ENCODE data around the gene DCLK1.

Gene DCLK1

GRCh38 chr13:35767256-35767976 lies 363.8 kb downstream of the DCLK1 start:
- FAIRE-seq (no peak), DNase-seq (ENCODE audit: insufficient read length, low spot score) (no peak)

DNA sequence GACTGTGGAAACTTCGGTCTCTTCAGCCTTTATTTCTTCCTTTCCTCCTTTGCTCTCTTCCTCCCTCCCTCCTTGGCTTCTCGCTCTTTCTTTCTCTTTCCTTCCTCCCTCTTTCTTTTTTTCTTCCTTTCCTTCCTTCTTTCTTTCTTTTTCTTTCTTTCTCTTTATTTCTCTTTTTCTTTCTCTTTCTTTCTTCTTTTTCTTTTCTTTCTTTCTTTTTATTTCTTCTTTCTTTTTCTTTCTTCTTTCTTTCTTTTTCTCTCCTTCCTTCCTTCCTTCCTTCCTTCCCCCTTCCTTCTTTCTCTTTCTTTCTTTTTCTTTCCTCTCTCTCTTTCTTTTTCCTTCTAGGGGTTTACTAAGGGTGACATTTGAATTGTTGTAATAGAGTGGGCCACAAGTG lies 364.5 kb downstream of the DCLK1 start:
- DNase-seq (ENCODE audit: insufficient read length, low spot score) (no peak), FAIRE-seq (no peak)

- FAIRE-seq (no peak), DNase-seq (ENCODE audit: insufficient read length, low spot score) (no peak)
Observed at GRCh38 chr13:35765941-35766340, 365.2 kb downstream of the DCLK1 start.

DNA sequence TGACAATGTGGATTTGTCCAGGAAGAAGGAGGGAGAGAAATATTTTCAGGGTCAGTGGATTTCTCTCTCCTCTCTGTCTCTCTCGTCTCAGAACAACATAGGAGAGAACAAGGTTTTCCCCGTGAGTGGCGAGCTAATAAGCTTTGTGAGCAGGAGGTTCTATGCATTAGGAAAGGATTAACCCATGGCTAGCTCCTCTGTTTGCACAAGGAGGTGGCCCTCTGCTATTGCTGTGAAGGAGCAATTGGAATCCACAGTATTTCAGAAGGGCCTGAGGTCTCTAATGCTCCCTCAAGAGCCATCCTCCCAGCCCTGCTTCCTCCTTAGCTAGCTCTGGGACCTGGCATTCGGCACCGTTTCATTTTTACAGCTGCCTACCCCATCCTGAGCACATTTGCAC lies 365.8 kb downstream of the DCLK1 start:
- FAIRE-seq (no peak), DNase-seq (ENCODE audit: insufficient read length, low spot score) (no peak)

DNA sequence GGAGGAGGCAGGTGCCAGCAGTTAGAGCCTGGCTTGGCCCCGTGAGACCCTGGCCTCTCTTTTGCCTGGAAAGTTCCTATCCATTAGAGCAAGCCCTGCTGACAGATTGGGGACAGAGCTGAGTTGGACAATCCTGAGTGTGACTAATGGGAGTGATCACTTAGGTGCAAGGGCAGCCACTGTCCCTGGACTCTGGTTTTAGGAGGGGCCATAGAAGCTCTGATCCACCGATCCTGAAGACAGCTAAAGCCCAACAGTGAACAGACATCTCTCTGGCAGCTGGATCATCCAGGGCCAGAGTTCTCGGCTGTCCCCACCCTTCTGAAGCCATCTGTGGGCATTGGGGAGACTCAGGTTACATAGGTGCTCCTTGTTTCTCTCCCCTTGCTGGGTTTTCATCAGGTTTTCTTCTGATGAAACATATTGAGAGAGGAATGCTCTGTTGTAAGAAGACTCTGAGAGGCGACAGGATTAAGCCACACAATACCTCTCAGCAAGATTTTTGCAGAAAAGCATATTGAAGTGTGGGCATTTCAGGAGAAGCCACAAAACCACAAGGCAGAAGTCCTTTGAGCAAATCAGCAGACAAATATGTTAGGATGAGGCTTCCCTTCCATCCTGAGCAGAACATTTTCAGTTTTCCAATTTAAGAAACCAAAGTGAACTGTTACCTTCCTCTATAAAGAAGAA lies 366.7 kb downstream of the DCLK1 start:
- FAIRE-seq, result no peak
- DNase-seq (ENCODE audit: insufficient read length, low spot score), result no peak

GRCh38 chr13:35763782-35764123 lies 367.4 kb downstream of the DCLK1 start:
- FAIRE-seq, result no peak
- DNase-seq (ENCODE audit: insufficient read length, low spot score), result no peak

GRCh38 chr13:35763060-35763781 lies 368.0 kb downstream of the DCLK1 start:
- DNase-seq (ENCODE audit: insufficient read length, low spot score), result no peak
- peak; percentile 33 for FAIRE-seq

- DNase-seq (ENCODE audit: insufficient read length, low spot score) (no peak), FAIRE-seq (peak; percentile 96)
Observed at GRCh38 chr13:35761440-35762252, 369.5 kb downstream of the DCLK1 start.

DNA sequence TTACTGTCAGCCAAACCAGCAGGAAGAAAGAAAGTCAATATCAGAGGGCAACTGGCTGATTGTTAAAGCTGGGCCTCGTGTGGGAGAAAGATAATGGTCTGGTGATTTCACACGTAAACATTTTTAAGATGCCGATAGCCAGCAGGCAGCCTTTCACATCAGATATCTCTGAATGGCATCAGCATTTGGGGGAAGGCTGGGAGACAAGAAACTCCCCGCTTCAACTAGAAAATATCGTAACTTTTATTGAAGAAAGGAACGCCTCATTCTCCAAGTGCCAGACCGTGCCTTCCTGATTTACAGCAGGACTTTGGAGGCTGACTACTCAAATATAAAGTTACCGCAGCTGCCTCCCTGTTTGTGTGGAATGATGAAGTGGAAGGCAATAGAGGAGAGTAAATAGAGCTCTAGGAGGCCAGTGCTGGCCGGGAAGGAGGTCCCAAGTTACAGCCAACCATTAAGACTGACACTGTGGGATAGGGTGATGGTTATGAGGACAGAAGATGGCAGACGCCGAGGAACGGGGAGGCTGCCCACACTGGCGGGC lies 370.4 kb downstream of the DCLK1 start:
- DNase-seq (ENCODE audit: insufficient read length, low spot score) (no peak), FAIRE-seq (no peak)

GRCh38 chr13:35747594-35747993 lies 383.6 kb downstream of the DCLK1 start:
- no peak for DNase-seq (ENCODE audit: insufficient read length, low spot score)
- no peak for FAIRE-seq

GRCh38 chr13:35744566-35745178 lies 386.5 kb downstream of the DCLK1 start:
- FAIRE-seq, result no peak
- DNase-seq (ENCODE audit: insufficient read length, low spot score), result no peak

- FAIRE-seq, result no peak
- no peak for DNase-seq (ENCODE audit: insufficient read length, low spot score)
Observed at GRCh38 chr13:35744144-35744543, 387.0 kb downstream of the DCLK1 start.

GRCh38 chr13:35743165-35743564 lies 388.0 kb downstream of the DCLK1 start:
- no peak for DNase-seq (ENCODE audit: insufficient read length, low spot score)
- no peak for FAIRE-seq

DNA sequence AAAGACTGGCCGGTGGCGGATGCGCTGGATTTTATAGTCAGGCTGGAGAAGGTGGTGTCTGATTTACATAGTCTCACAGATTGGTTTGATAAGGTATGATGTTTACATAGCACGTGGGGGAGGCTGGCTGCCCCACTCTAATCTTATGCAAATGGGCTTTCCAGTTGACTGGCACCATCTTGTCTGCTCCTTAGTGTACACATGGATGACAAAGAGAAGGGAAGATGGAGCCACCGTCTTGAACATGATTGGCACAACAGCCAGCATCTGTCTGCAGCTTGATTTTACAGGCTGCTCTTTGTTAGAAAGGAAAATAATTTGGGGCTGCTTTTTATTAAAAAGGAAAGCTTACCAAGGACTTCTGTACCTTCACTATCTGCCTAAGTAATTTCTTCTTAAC lies 389.5 kb downstream of the DCLK1 start:
- FAIRE-seq (no peak), DNase-seq (ENCODE audit: insufficient read length, low spot score) (no peak)

DNA sequence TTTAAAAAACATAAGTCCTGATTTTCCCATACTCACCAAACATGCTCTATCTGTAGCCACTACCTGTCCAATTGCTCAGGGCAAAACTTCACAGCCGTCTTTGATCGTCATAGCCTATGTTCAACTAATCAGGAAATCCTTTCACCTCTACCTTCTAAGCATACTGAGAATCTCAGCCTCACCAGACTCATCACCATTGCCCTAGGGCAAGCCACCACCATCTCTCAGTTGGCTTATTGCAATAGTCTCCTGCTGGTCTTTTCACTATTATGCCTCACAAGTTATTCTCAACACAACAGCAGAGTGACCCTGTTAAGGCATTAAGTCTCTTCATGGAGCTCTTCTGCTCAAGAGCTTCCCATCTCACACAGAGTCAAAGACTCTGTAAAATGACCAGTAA lies 394.3 kb downstream of the DCLK1 start:
- FAIRE-seq (no peak), DNase-seq (ENCODE audit: insufficient read length, low spot score) (no peak)

- no peak for FAIRE-seq
Observed at GRCh38 chr13:35733827-35734226, 397.4 kb downstream of the DCLK1 start.

GRCh38 chr13:35732565-35732964 lies 398.6 kb downstream of the DCLK1 start:
- DNase-seq (ENCODE audit: insufficient read length, low spot score) (no peak), FAIRE-seq (no peak)

More at GRCh38 chr13:35733827-35734226, 397.4 kb downstream of the DCLK1 start:
- no peak for DNase-seq (ENCODE audit: insufficient read length, low spot score)

DNA sequence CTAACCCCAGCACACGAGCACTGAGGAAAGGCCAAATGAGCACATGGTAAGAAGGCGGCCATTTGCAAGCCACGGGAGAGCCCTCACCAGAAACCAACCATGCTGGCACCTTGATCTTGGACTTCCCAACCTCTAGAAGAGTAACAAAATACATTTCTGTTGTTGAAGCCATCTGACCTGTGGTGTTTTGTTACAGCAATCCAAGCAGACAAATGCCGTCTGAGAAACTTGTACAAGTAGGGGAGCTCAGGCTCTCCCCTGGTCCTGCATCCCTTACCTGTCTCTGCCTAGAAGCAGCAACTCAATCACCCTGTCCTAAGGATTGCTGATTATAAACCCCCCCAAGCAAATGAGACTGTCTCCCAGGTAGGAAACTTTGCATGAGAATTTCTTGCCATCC lies 399.7 kb downstream of the DCLK1 start:
- FAIRE-seq (no peak), DNase-seq (ENCODE audit: insufficient read length, low spot score) (no peak)

GRCh38 chr13:35729926-35730627 lies 401.1 kb downstream of the DCLK1 start:
- no peak for FAIRE-seq

DNA sequence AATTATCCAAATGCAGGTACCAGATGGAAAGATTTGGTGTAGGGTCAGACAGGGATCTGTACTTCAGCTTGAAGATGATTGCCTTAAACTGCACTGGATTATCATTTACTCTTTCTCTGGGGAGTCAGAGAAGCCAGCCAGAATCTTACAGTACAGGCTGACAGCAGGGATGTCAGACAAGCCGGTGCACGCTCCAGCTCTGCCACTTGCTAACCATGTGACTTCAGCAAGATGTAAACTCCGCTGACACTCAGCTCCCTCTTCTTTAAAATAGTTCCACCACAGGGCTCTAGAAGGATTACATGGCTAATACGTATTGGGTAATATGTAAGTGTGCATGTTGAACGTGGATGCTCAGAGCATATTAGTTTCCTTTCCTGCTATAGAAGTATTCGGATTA lies 403.3 kb downstream of the DCLK1 start:
- no peak for FAIRE-seq
- DNase-seq (ENCODE audit: insufficient read length, low spot score), result no peak

More at GRCh38 chr13:35729926-35730627, 401.1 kb downstream of the DCLK1 start:
- DNase-seq (ENCODE audit: insufficient read length, low spot score), result no peak

Measured in HTR-8/SVneo (cell line).